Keratinocyte (primary cell): ENCODE results near the gene GRM7. TPM values are rescaled to one million over a fixed set of nuclear protein-coding genes. Genes with fewer than 3 reads are reported as not detected.

Experiments used
- DNase-seq: peaks from one replicate; pipeline ENCODE4 v3.0.0-alpha.2; 2011; ENCODE audit warnings: low read depth, missing footprints, low spot score
- FAIRE-seq: peaks from 2 replicates; lab custom pipeline; 2011; peaks lifted over from hg19 to GRCh38; lab: Jason Lieb, UNC
- H2AFZ ChIP-seq: 2 replicates; pipeline ENCODE4 v1.6.0; 2012; ENCODE audit warnings: low read length, control low read depth, inconsistent platforms; ENCODE audit not compliant: control insufficient read depth
- H3K27ac ChIP-seq: 2 replicates; pipeline ENCODE4 v1.5.1; 2011; ENCODE audit warnings: low read length; ENCODE audit not compliant: control insufficient read depth, insufficient read depth
- H3K27me3 ChIP-seq: 3 replicates; pipeline ENCODE4 v1.6.0; 2011; ENCODE audit warnings: low read length; ENCODE audit not compliant: control insufficient read depth, insufficient read depth; ENCODE audit errors: extremely low read depth
- H3K36me3 ChIP-seq, 2 experiments: 2 replicates in 1 of 2; 3 replicates in 1 of 2; pipeline ENCODE4 v1.5.1; 2011; ENCODE audit warnings: low read length in 2 of 2, mild to moderate bottlenecking in 1 of 2; ENCODE audit not compliant: control insufficient read depth in 2 of 2, insufficient read depth in 2 of 2; ENCODE audit errors: extremely low read depth in 1 of 2
- H3K4me1 ChIP-seq: 3 replicates; pipeline ENCODE4 v1.5.1; 2011; ENCODE audit warnings: low read length; ENCODE audit not compliant: control insufficient read depth, insufficient read depth; ENCODE audit errors: extremely low read depth
- H3K4me2 ChIP-seq: 3 replicates; pipeline ENCODE4 v1.6.0; 2011; ENCODE audit warnings: low read depth, low read length; ENCODE audit not compliant: control insufficient read depth, insufficient read depth; ENCODE audit errors: extremely low read depth
- H3K4me3 ChIP-seq, 3 experiments: fragments of 200-600 bp in 1 of 3; sonication (generic) in 1 of 3; 2 replicates in 2 of 3; 3 replicates in 1 of 3; pipeline ENCODE4 v1.5.1; 2011 to 2016; ENCODE audit warnings: low read length in 3 of 3, mild to moderate bottlenecking in 3 of 3, control low read depth in 2 of 3, inconsistent platforms in 1 of 3, low read depth in 1 of 3, mixed read lengths in 1 of 3, mixed run types in 1 of 3, moderate library complexity in 1 of 3; ENCODE audit not compliant: control insufficient read depth in 2 of 3, insufficient read depth in 2 of 3; ENCODE audit errors: extremely low read depth in 1 of 3
- H3K79me2 ChIP-seq: 2 replicates; pipeline ENCODE4 v1.6.0; 2012; ENCODE audit warnings: low read length; ENCODE audit not compliant: control insufficient read depth, insufficient read depth
- H3K9ac ChIP-seq: 3 replicates; pipeline ENCODE4 v1.6.0; 2011; ENCODE audit warnings: low read length; ENCODE audit not compliant: control insufficient read depth, insufficient read depth; ENCODE audit errors: extremely low read depth
- H3K9me1 ChIP-seq: 3 replicates; pipeline ENCODE4 v1.6.0; 2011; ENCODE audit warnings: low read length; ENCODE audit not compliant: control insufficient read depth, insufficient read depth; ENCODE audit errors: extremely low read depth
- H3K9me3 ChIP-seq: 2 replicates; pipeline ENCODE4 v1.5.1; 2012; ENCODE audit warnings: low read depth, low read length; ENCODE audit not compliant: control insufficient read depth
- H4K20me1 ChIP-seq: 3 replicates; pipeline ENCODE4 v1.6.0; 2011; ENCODE audit warnings: low read length; ENCODE audit not compliant: control insufficient read depth, insufficient read depth; ENCODE audit errors: extremely low read depth
- CTCF ChIP-seq, 3 experiments: IDR thresholded peaks in 1 of 3; conservative IDR thresholded peaks in 1 of 3; optimal IDR thresholded peaks in 1 of 3; 2 replicates in 2 of 3; 3 replicates in 1 of 3; pipeline versions ENCODE3 to v1.5.1; 2011; ENCODE audit warnings: low read length in 3 of 3, mild to moderate bottlenecking in 3 of 3, moderate library complexity in 2 of 3, control low read depth in 1 of 3, inconsistent platforms in 1 of 3; ENCODE audit not compliant: insufficient read depth in 2 of 3; ENCODE audit errors: extremely low read depth in 1 of 3
- EZH2 ChIP-seq: IDR thresholded peaks from one replicate; pipeline ENCODE4 v1.6.1; 2012; ENCODE audit warnings: inconsistent platforms, mild to moderate bottlenecking, low read length, moderate library complexity
- dilution Hi-C: fragments of 300-500 bp; cut with MboI; formaldehyde crosslinking; loops from one replicate; pipeline ENCODE4 v1.7.0; 2020; ENCODE audit warnings: low sequenced_read_pairs; ENCODE audit not compliant: extremely low pct_ligation_motif_present
- polyA plus RNA-seq, 5 experiments: library from polyadenylated mRNA; depleted of rRNA in 3 of 5; stranded (reverse) in 3 of 5; stranded (forward) in 1 of 5; unstranded in 1 of 5; fragments of >200 nt; gene quantifications; 1 replicate in 1 of 5; 2 replicates in 3 of 5; 3 replicates in 1 of 5; pipeline versions ENCODE4 v1.2.1 to v1.2.3, GENCODE V29; 2011 to 2012; ENCODE audit warnings: missing spikeins in 2 of 5, low read depth in 1 of 5, low replicate concordance in 1 of 5

The GRM7 gene
- polyA plus RNA-seq, 1 donor (not counting 4 experiments of a cell fraction or from before 2014, with no cell fraction given) = not detected

- TF ChIP-seq CTCF (optimal IDR thresholded peaks at IDR 0.05 in 1 of 3, IDR thresholded peaks at IDR 0.05 in 1 of 3, conservative IDR thresholded peaks at IDR 0.05 in 1 of 3; ENCODE audit: extremely low read depth in 1 of 3, insufficient read depth in 2 of 3, low read length in 3 of 3) (no peak), EZH2 (no peak)
- dilution Hi-C loops = no loop called here
- FAIRE-seq = no peak
Observed at GRCh38 chr3:7322957-7323669, 462.2 kb downstream of the GRM7 start.

GRCh38 chr3:7328339-7328738 is 467.4 kb downstream of the GRM7 start:
- no peak for DNase-seq
- no peaks in the 10 kb centered on the region for H3K79me2 ChIP-seq

More at GRCh38 chr3:7322957-7323669, 462.2 kb downstream of the GRM7 start:
- Histone ChIP-seq H2AFZ (no peak overlapping the region), H3K27me3 (no peaks in the 10 kb centered on the region), H4K20me1 (no peaks in the 10 kb centered on the region), H3K4me3 (no peak overlapping the region), H3K79me2 (no peaks in the 10 kb centered on the region), H3K4me2 (no peak overlapping the region), H3K36me3 (no peaks in the 10 kb centered on the region), H3K9me1 (no peaks in the 10 kb centered on the region), H3K27ac (no peak overlapping the region), H3K9me3 (no peaks in the 10 kb centered on the region), H3K9ac (no peak overlapping the region), H3K4me1 (no peaks in the 10 kb centered on the region)
- no peak for DNase-seq

More at GRCh38 chr3:7328339-7328738, 467.4 kb downstream of the GRM7 start:
- no peak for FAIRE-seq
- Histone ChIP-seq H3K36me3 (no peaks in the 10 kb centered on the region), H4K20me1 (no peaks in the 10 kb centered on the region), H3K4me2 (no peak overlapping the region), H3K9me1 (no peaks in the 10 kb centered on the region), H3K4me3 (no peak overlapping the region), H3K27ac (no peak overlapping the region), H3K9me3 (no peaks in the 10 kb centered on the region), H2AFZ (no peak overlapping the region), H3K27me3 (no peaks in the 10 kb centered on the region), H3K4me1 (no peaks in the 10 kb centered on the region), H3K9ac (no peak overlapping the region)
- TF ChIP-seq CTCF (optimal IDR thresholded peaks at IDR 0.05 in 1 of 3, IDR thresholded peaks at IDR 0.05 in 1 of 3, conservative IDR thresholded peaks at IDR 0.05 in 1 of 3; ENCODE audit: extremely low read depth in 1 of 3, insufficient read depth in 2 of 3, low read length in 3 of 3) (no peak), EZH2 (no peak)
- dilution Hi-C loops = no loop called here
